Naive B cell (primary cell): ENCODE data around the gene CDC7. TPM values are rescaled to one million over a fixed set of nuclear protein-coding genes. Genes with fewer than 3 reads are reported as not detected.

Experiments used
- ATAC-seq, 2 donors: fragments of 150-1000 bp; cut with Tn5 transposase; 2 replicates each; pipeline ENCODE4 v1.10.0; 2021; ENCODE audit warnings: low read depth in 2 of 2, mild to moderate bottlenecking in 2 of 2, moderate library complexity in 2 of 2
- DNase-seq: peaks from one replicate; pipeline ENCODE4 v3.0.0; 2022
- H3K27ac Mint-ChIP-seq, 6 donors: one replicate each; pipeline ENCODE4 v1.8.0; 2020 to 2022; ENCODE audit warnings: mild to moderate bottlenecking in 6 of 6, mixed read lengths in 6 of 6, moderate library complexity in 5 of 6, inconsistent platforms in 2 of 6
- H3K27me3 Mint-ChIP-seq, 3 donors: one replicate each; pipeline ENCODE4 v1.8.0; 2021 to 2022; ENCODE audit warnings: mixed read lengths in 3 of 3, mild to moderate bottlenecking in 1 of 3
- H3K36me3 Mint-ChIP-seq, 2 donors: one replicate each; pipeline ENCODE4 v1.8.0; 2020 to 2022; ENCODE audit warnings: mixed read lengths in 2 of 2, inconsistent platforms in 1 of 2, mild to moderate bottlenecking in 1 of 2
- H3K4me1 Mint-ChIP-seq, 3 donors: one replicate each; pipeline ENCODE4 v1.8.0; 2020 to 2022; ENCODE audit warnings: mixed read lengths in 3 of 3, inconsistent platforms in 1 of 3, mild to moderate bottlenecking in 1 of 3, moderate library complexity in 1 of 3
- H3K4me3 Mint-ChIP-seq, 8 donors: one replicate each; pipeline ENCODE4 v1.8.0; 2020 to 2022; ENCODE audit warnings: mild to moderate bottlenecking in 8 of 8, mixed read lengths in 8 of 8, moderate library complexity in 8 of 8, inconsistent platforms in 2 of 8
- H3K9me3 Mint-ChIP-seq, 7 donors: one replicate each; pipeline ENCODE4 v1.8.0; 2020 to 2022; ENCODE audit warnings: mixed read lengths in 7 of 7, mild to moderate bottlenecking in 5 of 7, inconsistent platforms in 2 of 7, moderate library complexity in 1 of 7
- polyA plus RNA-seq, 6 donors: library from polyadenylated mRNA; unstranded; fragments of 300-500 nt; fragmentation: Illumina TruSeq; gene quantifications; one replicate each; pipeline ENCODE4 v1.2.3, GENCODE V29; 2021; ENCODE audit warnings: low read depth in 6 of 6

Gene CDC7
- polyA plus RNA-seq, 6 donors from 2014 or later: 0.96 to 5.3 (median 2.9) TPM

GRCh38 chr1:91546301-91546581, 45.6 kb downstream of the CDC7 start:
- no peak overlapping the region for H3K27ac Mint-ChIP-seq
- ATAC-seq: no peak
- H3K4me1 Mint-ChIP-seq: peaks cover 12 to 15% (median 14%) of the 10 kb centered on the region in 3 donors
- H3K36me3 Mint-ChIP-seq: no peaks in the 10 kb centered on the region
- H3K9me3 Mint-ChIP-seq: peaks cover 0 to 4% (median 0%) of the 10 kb centered on the region in 7 donors
- H3K4me3 Mint-ChIP-seq: no peak overlapping the region
- no peak for DNase-seq
- peaks cover 5 to 25% (median 10%) of the 10 kb centered on the region in 3 donors for H3K27me3 Mint-ChIP-seq

GRCh38 chr1:91546876-91547275, 46.2 kb downstream of the CDC7 start:
- no peak for ATAC-seq
- H3K27me3 Mint-ChIP-seq: peaks cover 5 to 25% (median 10%) of the 10 kb centered on the region in 3 donors
- no peak for DNase-seq
- no peaks in the 10 kb centered on the region for H3K36me3 Mint-ChIP-seq
- peak overlapping the region in 1 of 8 donors; percentile 29 for H3K4me3 Mint-ChIP-seq
- peak overlapping the region in 1 of 6 donors; percentile 90 for H3K27ac Mint-ChIP-seq
- peaks cover 0 to 4% (median 0%) of the 10 kb centered on the region in 7 donors for H3K9me3 Mint-ChIP-seq
- peaks cover 12 to 15% (median 14%) of the 10 kb centered on the region in 3 donors for H3K4me1 Mint-ChIP-seq

- no peak overlapping the region for H3K4me3 Mint-ChIP-seq
- peaks cover 0 to 4% (median 0%) of the 10 kb centered on the region in 7 donors for H3K9me3 Mint-ChIP-seq
- H3K4me1 Mint-ChIP-seq: peaks cover 12 to 15% (median 14%) of the 10 kb centered on the region in 3 donors
- no peak for ATAC-seq
- peak overlapping the region in 2 of 6 donors; percentile 21 to 33 for H3K27ac Mint-ChIP-seq
- peaks cover 5 to 25% (median 10%) of the 10 kb centered on the region in 3 donors for H3K27me3 Mint-ChIP-seq
- DNase-seq: no peak
- no peaks in the 10 kb centered on the region for H3K36me3 Mint-ChIP-seq
Measured at GRCh38 chr1:91548376-91549040, 47.9 kb downstream of the CDC7 start.

- Mint-ChIP-seq H3K4me1 (peaks cover 12 to 15% (median 14%) of the 10 kb centered on the region in 3 donors), H3K4me3 (peak overlapping the region in 1 of 8 donors; percentile 69), H3K27ac (no peak overlapping the region), H3K36me3 (no peaks in the 10 kb centered on the region), H3K9me3 (peaks cover 0 to 4% (median 0%) of the 10 kb centered on the region in 7 donors), H3K27me3 (peaks cover 5 to 25% (median 10%) of the 10 kb centered on the region in 3 donors)
- no peak for DNase-seq
- no peak for ATAC-seq
Measured at GRCh38 chr1:91549041-91549735, 48.5 kb downstream of the CDC7 start.

GRCh38 chr1:91550961-91551360, 50.3 kb downstream of the CDC7 start:
- ATAC-seq (no peak), DNase-seq (no peak)
- Mint-ChIP-seq H3K36me3 (no peaks in the 10 kb centered on the region), H3K27me3 (peaks cover 5 to 16% (median 6%) of the 10 kb centered on the region in 3 donors), H3K9me3 (peaks cover 0 to 4% (median 0%) of the 10 kb centered on the region in 7 donors), H3K27ac (no peak overlapping the region), H3K4me1 (peaks cover 12 to 15% (median 14%) of the 10 kb centered on the region in 3 donors), H3K4me3 (no peak overlapping the region)

- H3K9me3 Mint-ChIP-seq: peaks cover 0 to 4% (median 0%) of the 10 kb centered on the region in 7 donors
- H3K36me3 Mint-ChIP-seq: no peaks in the 10 kb centered on the region
- ATAC-seq: no peak
- H3K27ac Mint-ChIP-seq: no peak overlapping the region
- DNase-seq: no peak
- H3K27me3 Mint-ChIP-seq: peaks cover 5 to 14% (median 6%) of the 10 kb centered on the region in 3 donors
- H3K4me3 Mint-ChIP-seq: no peak overlapping the region
- H3K4me1 Mint-ChIP-seq: peaks cover 12 to 15% (median 14%) of the 10 kb centered on the region in 3 donors
Measured at GRCh38 chr1:91552091-91552490, 51.4 kb downstream of the CDC7 start.

GRCh38 chr1:91552596-91552995, 51.9 kb downstream of the CDC7 start:
- ATAC-seq (no peak), DNase-seq (no peak)
- H3K4me3 Mint-ChIP-seq: no peak overlapping the region
- H3K27me3 Mint-ChIP-seq: peaks cover 5 to 9% (median 6%) of the 10 kb centered on the region in 3 donors
- H3K9me3 Mint-ChIP-seq: peaks cover 0 to 3% (median 0%) of the 10 kb centered on the region in 7 donors
- peaks cover 12 to 15% (median 14%) of the 10 kb centered on the region in 3 donors for H3K4me1 Mint-ChIP-seq
- H3K36me3 Mint-ChIP-seq: no peaks in the 10 kb centered on the region
- H3K27ac Mint-ChIP-seq: no peak overlapping the region

GRCh38 chr1:91553177-91553591, 52.5 kb downstream of the CDC7 start:
- peaks cover 12 to 13% (median 12%) of the 10 kb centered on the region in 3 donors for H3K4me1 Mint-ChIP-seq
- H3K27ac Mint-ChIP-seq: no peak overlapping the region
- no peak overlapping the region for H3K4me3 Mint-ChIP-seq
- DNase-seq (no peak), ATAC-seq (no peak)
- peaks cover 0 to 3% (median 0%) of the 10 kb centered on the region in 7 donors for H3K9me3 Mint-ChIP-seq
- H3K36me3 Mint-ChIP-seq: no peaks in the 10 kb centered on the region
- peaks cover 5 to 7% (median 6%) of the 10 kb centered on the region in 3 donors for H3K27me3 Mint-ChIP-seq

- DNase-seq: no peak
- ATAC-seq: no peak
- Mint-ChIP-seq H3K4me1 (no peaks in the 10 kb centered on the region), H3K27ac (peak overlapping the region in 1 of 6 donors; percentile 20), H3K9me3 (peaks cover 0 to 3% (median 0%) of the 10 kb centered on the region in 7 donors), H3K4me3 (no peak overlapping the region), H3K27me3 (no peaks in the 10 kb centered on the region), H3K36me3 (no peaks in the 10 kb centered on the region)
Measured at GRCh38 chr1:91555074-91555730, 54.6 kb downstream of the CDC7 start.

GRCh38 chr1:91555821-91556531, 55.3 kb downstream of the CDC7 start:
- Mint-ChIP-seq H3K36me3 (no peaks in the 10 kb centered on the region), H3K4me1 (no peaks in the 10 kb centered on the region), H3K9me3 (no peaks in the 10 kb centered on the region), H3K27ac (peak overlapping the region in 1 of 6 donors; percentile 20), H3K27me3 (no peaks in the 10 kb centered on the region), H3K4me3 (no peak overlapping the region)
- ATAC-seq (no peak), DNase-seq (no peak)

GRCh38 chr1:91556556-91556955, 55.9 kb downstream of the CDC7 start:
- no peaks in the 10 kb centered on the region for H3K4me1 Mint-ChIP-seq
- H3K9me3 Mint-ChIP-seq: no peaks in the 10 kb centered on the region
- no peak for ATAC-seq
- DNase-seq: no peak
- no peaks in the 10 kb centered on the region for H3K27me3 Mint-ChIP-seq
- no peaks in the 10 kb centered on the region for H3K36me3 Mint-ChIP-seq
- peak overlapping the region in 1 of 6 donors; percentile 6 for H3K27ac Mint-ChIP-seq
- H3K4me3 Mint-ChIP-seq: no peak overlapping the region

- H3K4me3 Mint-ChIP-seq: no peak overlapping the region
- no peak for DNase-seq
- H3K27ac Mint-ChIP-seq: no peak overlapping the region
- no peaks in the 10 kb centered on the region for H3K9me3 Mint-ChIP-seq
- no peaks in the 10 kb centered on the region for H3K36me3 Mint-ChIP-seq
- H3K27me3 Mint-ChIP-seq: no peaks in the 10 kb centered on the region
- no peak for ATAC-seq
- no peaks in the 10 kb centered on the region for H3K4me1 Mint-ChIP-seq
Measured at GRCh38 chr1:91557039-91557690, 56.5 kb downstream of the CDC7 start.

- no peak overlapping the region for H3K27ac Mint-ChIP-seq
- no peaks in the 10 kb centered on the region for H3K4me1 Mint-ChIP-seq
- ATAC-seq (no peak), DNase-seq (no peak)
- H3K36me3 Mint-ChIP-seq: no peaks in the 10 kb centered on the region
- no peak overlapping the region for H3K4me3 Mint-ChIP-seq
- H3K27me3 Mint-ChIP-seq: no peaks in the 10 kb centered on the region
- H3K9me3 Mint-ChIP-seq: no peaks in the 10 kb centered on the region
Measured at GRCh38 chr1:91557826-91558225, 57.2 kb downstream of the CDC7 start.
